ENCODE measurements around the gene KIAA1671.

Gene KIAA1671

DNA sequence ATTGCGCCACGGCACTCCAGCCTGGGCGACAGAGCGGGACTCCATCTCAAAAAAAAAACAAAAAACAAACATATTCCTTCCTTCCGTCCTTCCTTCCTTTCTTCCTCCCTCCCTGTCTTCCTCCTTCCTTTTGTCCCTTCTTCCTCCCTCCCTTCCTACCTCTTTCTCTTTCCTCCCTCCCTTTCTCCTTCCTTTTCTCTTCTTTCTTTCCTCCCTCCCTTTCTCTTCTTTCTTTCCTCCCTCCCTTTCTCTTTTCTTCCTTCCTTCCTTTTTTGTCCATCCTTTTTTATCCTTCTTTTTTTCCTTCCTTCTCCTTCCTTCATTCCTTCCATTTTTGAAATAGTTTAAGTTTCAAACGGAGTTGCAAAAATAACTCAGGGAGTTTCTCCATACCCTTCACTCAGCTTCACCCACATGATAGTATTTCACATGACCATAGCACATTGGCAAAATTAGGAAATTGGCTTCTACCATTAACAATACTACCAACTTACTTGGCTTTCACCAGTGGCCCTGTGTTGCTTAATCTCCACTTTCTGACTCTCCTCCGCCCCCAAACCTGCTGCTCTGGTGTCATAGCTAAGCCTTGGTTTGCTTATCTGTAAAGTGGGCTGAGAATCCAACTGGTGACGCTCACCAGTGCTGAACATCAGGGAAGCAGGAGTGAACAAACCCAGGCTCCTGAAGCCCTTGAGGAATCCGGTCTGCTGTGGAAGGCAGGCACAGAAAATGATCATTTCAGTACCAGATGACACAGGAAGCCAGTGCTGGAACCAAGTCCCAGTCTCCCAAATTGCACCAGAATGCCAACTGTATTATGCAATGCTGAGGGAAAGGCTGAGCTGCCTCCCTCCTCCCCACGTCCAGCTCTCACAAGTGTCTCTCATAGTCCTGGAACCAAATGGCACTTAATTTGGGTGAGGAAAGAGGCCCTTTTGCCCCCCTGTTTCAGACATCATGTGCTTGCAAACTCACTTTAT is 229.9 kb downstream of the KIAA1671 start:
- ChIA-PET POLR2A (no interaction called here), CTCF (interaction anchor here (1.1 kb wide), 1 partner anchor 9 kb away, joined by 3 read pairs; no protein-coding TSS in a partner anchor)
- Histone ChIP-seq H3K27ac (ENCODE audit: insufficient read depth in 1 of 2, low read depth in 1 of 2, low read length in 2 of 2, poor library complexity in 1 of 2, severe bottlenecking in 2 of 2) (no peak overlapping the region), H3K4me3 (ENCODE audit: control insufficient read depth in 1 of 7, extremely low read depth in 1 of 7, insufficient read depth in 4 of 7, low read depth in 2 of 7, low read length in 6 of 7) (no peak overlapping the region), H3K27me3 (replicated peaks in 2 of 5; ENCODE audit: control insufficient read depth in 4 of 5, insufficient read depth in 5 of 5, low read length in 4 of 5) (no peaks in the 10 kb centered on the region), H3K9me3 (ENCODE audit: control extremely low read depth in 1 of 5, control insufficient read depth in 4 of 5, insufficient read depth in 2 of 5, low read depth in 1 of 5, low read length in 4 of 5) (peaks cover 0 to 14% (median 1%) of the 10 kb centered on the region in 5 experiments), H3K4me1 (ENCODE audit: control extremely low read depth in 1 of 4, control insufficient read depth in 4 of 4, insufficient read depth in 4 of 4, low read length in 3 of 4) (no peaks in the 10 kb centered on the region), H3K36me3 (ENCODE audit: control insufficient read depth in 4 of 4, insufficient read depth in 4 of 4, low read length in 3 of 4) (no peaks in the 10 kb centered on the region)
- DNase-seq, result no peak
- 95% methylated on average over 7 of the region's 10 CpGs for WGBS (ENCODE audit: insufficient coverage)

DNA sequence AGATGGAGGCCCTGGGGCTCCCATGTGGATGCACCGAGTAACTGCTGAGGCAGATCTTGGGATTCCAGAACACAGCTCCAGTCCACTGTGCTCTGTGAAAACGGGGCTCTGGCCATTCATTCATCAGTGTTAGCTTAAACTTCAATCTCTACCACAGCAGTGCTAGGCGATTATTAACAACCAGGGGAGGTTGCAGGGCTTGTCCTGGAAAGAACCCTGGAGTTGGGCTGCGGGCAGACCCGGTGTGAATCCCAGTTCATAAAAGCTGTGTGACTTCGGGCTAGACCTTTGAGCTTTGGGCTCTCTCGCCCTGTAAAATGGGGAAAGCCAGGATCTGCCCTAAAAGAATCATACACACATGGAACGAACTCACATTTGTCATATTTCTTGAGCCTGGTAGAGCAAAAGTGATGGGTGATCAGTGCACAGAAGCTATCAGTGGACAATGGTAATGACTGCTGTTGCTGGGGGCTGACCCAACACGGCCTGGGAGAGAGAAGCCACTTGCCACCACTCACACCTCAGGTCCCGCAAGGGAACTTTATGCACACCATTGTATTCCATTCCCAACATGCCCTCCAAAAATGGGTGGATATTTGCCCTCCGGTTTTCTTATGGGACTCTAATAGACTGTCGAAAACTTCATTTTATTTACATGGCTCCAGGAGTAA is 231.6 kb downstream of the KIAA1671 start:
- H3K27ac ChIP-seq (ENCODE audit: insufficient read depth in 1 of 2, low read depth in 1 of 2, low read length in 2 of 2, poor library complexity in 1 of 2, severe bottlenecking in 2 of 2), result no peak overlapping the region
- H3K4me1 ChIP-seq (ENCODE audit: control extremely low read depth in 1 of 4, control insufficient read depth in 4 of 4, insufficient read depth in 4 of 4, low read length in 3 of 4), result no peaks in the 10 kb centered on the region
- no peaks in the 10 kb centered on the region for H3K27me3 ChIP-seq (replicated peaks in 2 of 5; ENCODE audit: control insufficient read depth in 4 of 5, insufficient read depth in 5 of 5, low read length in 4 of 5)
- DNase-seq, result no peak
- H3K4me3 ChIP-seq (ENCODE audit: control insufficient read depth in 1 of 7, extremely low read depth in 1 of 7, insufficient read depth in 4 of 7, low read depth in 2 of 7, low read length in 6 of 7), result no peak overlapping the region
- no peaks in the 10 kb centered on the region for H3K36me3 ChIP-seq (ENCODE audit: control insufficient read depth in 4 of 4, insufficient read depth in 4 of 4, low read length in 3 of 4)
- 99% methylated on average over 11 of the region's 12 CpGs for WGBS (ENCODE audit: insufficient coverage)
- CTCF ChIA-PET, result interaction anchor here (1.2 to 1.9 kb wide), 2 partner anchors 10 to 11 kb away, joined by 3 to 4 read pairs; no protein-coding TSS in a partner anchor
- POLR2A ChIA-PET, result no interaction called here
- peaks cover 0 to 14% (median 1%) of the 10 kb centered on the region in 5 experiments for H3K9me3 ChIP-seq (ENCODE audit: control extremely low read depth in 1 of 5, control insufficient read depth in 4 of 5, insufficient read depth in 2 of 5, low read depth in 1 of 5, low read length in 4 of 5)

GRCh38 chr22:25186140-25186539 is 233.6 kb downstream of the KIAA1671 start:
- DNase-seq, result no peak
- POLR2A ChIA-PET, result no interaction called here
- Histone ChIP-seq H3K36me3 (ENCODE audit: control insufficient read depth in 4 of 4, insufficient read depth in 4 of 4, low read length in 3 of 4) (no peaks in the 10 kb centered on the region), H3K27ac (ENCODE audit: insufficient read depth in 1 of 2, low read depth in 1 of 2, low read length in 2 of 2, poor library complexity in 1 of 2, severe bottlenecking in 2 of 2) (no peak overlapping the region), H3K9me3 (ENCODE audit: control extremely low read depth in 1 of 5, control insufficient read depth in 4 of 5, insufficient read depth in 2 of 5, low read depth in 1 of 5, low read length in 4 of 5) (peaks cover 0 to 2% (median 0%) of the 10 kb centered on the region in 5 experiments), H3K4me1 (ENCODE audit: control extremely low read depth in 1 of 4, control insufficient read depth in 4 of 4, insufficient read depth in 4 of 4, low read length in 3 of 4) (no peaks in the 10 kb centered on the region), H3K27me3 (replicated peaks in 2 of 5; ENCODE audit: control insufficient read depth in 4 of 5, insufficient read depth in 5 of 5, low read length in 4 of 5) (no peaks in the 10 kb centered on the region), H3K4me3 (ENCODE audit: control insufficient read depth in 1 of 7, extremely low read depth in 1 of 7, insufficient read depth in 4 of 7, low read depth in 2 of 7, low read length in 6 of 7) (no peak overlapping the region)
- 100% methylated on average over 3 of the region's 3 CpGs for WGBS (ENCODE audit: insufficient coverage)
- CTCF ChIA-PET, result no interaction called here

DNA sequence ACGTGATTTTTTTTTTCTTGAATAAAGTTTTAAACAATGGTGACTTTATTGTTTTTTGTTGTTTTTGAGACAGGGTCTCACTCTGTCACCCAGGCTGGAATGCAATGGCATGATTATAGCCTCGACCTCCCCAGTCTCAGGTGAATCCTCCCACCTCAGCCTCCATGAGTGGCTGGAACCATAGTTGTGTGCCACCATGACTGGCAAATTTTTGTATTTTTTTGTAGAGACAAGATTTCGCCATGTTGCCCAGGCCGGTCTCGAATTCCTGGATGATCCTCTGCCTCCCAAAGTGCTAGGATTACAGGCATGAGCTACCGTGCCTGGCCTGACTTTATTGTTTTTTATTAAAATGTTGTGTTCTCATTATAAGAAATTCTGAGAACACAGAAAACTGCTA is 235.0 kb downstream of the KIAA1671 start:
- 95% methylated on average over 6 of the region's 6 CpGs for WGBS (ENCODE audit: insufficient coverage)
- ChIA-PET POLR2A (no interaction called here), CTCF (interaction anchor here (0.9 kb wide), 1 partner anchor 14 kb away, joined by 3 read pairs; no protein-coding TSS in a partner anchor)
- no peak for DNase-seq
- Histone ChIP-seq H3K36me3 (ENCODE audit: control insufficient read depth in 4 of 4, insufficient read depth in 4 of 4, low read length in 3 of 4) (no peaks in the 10 kb centered on the region), H3K27me3 (replicated peaks in 2 of 5; ENCODE audit: control insufficient read depth in 4 of 5, insufficient read depth in 5 of 5, low read length in 4 of 5) (no peaks in the 10 kb centered on the region), H3K27ac (ENCODE audit: insufficient read depth in 1 of 2, low read depth in 1 of 2, low read length in 2 of 2, poor library complexity in 1 of 2, severe bottlenecking in 2 of 2) (no peak overlapping the region), H3K9me3 (ENCODE audit: control extremely low read depth in 1 of 5, control insufficient read depth in 4 of 5, insufficient read depth in 2 of 5, low read depth in 1 of 5, low read length in 4 of 5) (no peaks in the 10 kb centered on the region), H3K4me3 (ENCODE audit: control insufficient read depth in 1 of 7, extremely low read depth in 1 of 7, insufficient read depth in 4 of 7, low read depth in 2 of 7, low read length in 6 of 7) (no peak overlapping the region), H3K4me1 (ENCODE audit: control extremely low read depth in 1 of 4, control insufficient read depth in 4 of 4, insufficient read depth in 4 of 4, low read length in 3 of 4) (no peaks in the 10 kb centered on the region)

DNA sequence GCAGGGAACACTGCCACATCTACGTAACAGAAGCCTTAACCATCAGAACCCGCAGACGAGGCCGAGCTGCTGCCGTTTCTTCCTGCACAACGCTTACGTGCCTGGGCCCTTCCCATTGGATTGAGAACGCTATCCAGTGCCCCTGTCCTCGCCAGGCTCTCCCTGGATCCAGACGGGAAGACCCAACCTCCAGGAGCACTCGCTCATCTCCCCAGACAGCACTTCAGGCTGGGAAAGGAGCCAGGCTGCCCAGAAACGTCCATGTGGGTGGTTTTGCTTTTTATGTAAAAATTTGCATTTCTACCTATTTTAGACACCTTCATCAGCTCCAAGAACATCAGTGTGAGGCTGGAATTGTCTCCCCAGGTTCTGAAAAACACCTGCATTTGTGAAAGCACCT is 239.9 kb downstream of the KIAA1671 start:
- Histone ChIP-seq H3K9me3 (ENCODE audit: control extremely low read depth in 1 of 5, control insufficient read depth in 4 of 5, insufficient read depth in 2 of 5, low read depth in 1 of 5, low read length in 4 of 5) (no peaks in the 10 kb centered on the region), H3K4me1 (ENCODE audit: control extremely low read depth in 1 of 4, control insufficient read depth in 4 of 4, insufficient read depth in 4 of 4, low read length in 3 of 4) (no peaks in the 10 kb centered on the region), H3K27me3 (replicated peaks in 2 of 5; ENCODE audit: control insufficient read depth in 4 of 5, insufficient read depth in 5 of 5, low read length in 4 of 5) (peaks cover 0 to 1% (median 0%) of the 10 kb centered on the region in 5 experiments), H3K4me3 (ENCODE audit: control insufficient read depth in 1 of 7, extremely low read depth in 1 of 7, insufficient read depth in 4 of 7, low read depth in 2 of 7, low read length in 6 of 7) (no peak overlapping the region), H3K27ac (ENCODE audit: insufficient read depth in 1 of 2, low read depth in 1 of 2, low read length in 2 of 2, poor library complexity in 1 of 2, severe bottlenecking in 2 of 2) (no peak overlapping the region), H3K36me3 (ENCODE audit: control insufficient read depth in 4 of 4, insufficient read depth in 4 of 4, low read length in 3 of 4) (no peaks in the 10 kb centered on the region)
- no peak for DNase-seq
- ChIA-PET POLR2A (no interaction called here), CTCF (no interaction called here)
- WGBS (ENCODE audit: insufficient coverage), result 96% methylated on average over 9 of the region's 12 CpGs

GRCh38 chr22:25193130-25193529 is 240.6 kb downstream of the KIAA1671 start:
- 100% methylated on average over 2 of the region's 4 CpGs for WGBS (ENCODE audit: insufficient coverage)
- H3K27ac ChIP-seq (ENCODE audit: insufficient read depth in 1 of 2, low read depth in 1 of 2, low read length in 2 of 2, poor library complexity in 1 of 2, severe bottlenecking in 2 of 2), result no peak overlapping the region
- DNase-seq, result no peak
- no peaks in the 10 kb centered on the region for H3K9me3 ChIP-seq (ENCODE audit: control extremely low read depth in 1 of 5, control insufficient read depth in 4 of 5, insufficient read depth in 2 of 5, low read depth in 1 of 5, low read length in 4 of 5)
- no peaks in the 10 kb centered on the region for H3K36me3 ChIP-seq (ENCODE audit: control insufficient read depth in 4 of 4, insufficient read depth in 4 of 4, low read length in 3 of 4)
- H3K4me1 ChIP-seq (ENCODE audit: control extremely low read depth in 1 of 4, control insufficient read depth in 4 of 4, insufficient read depth in 4 of 4, low read length in 3 of 4), result no peaks in the 10 kb centered on the region
- H3K4me3 ChIP-seq (ENCODE audit: control insufficient read depth in 1 of 7, extremely low read depth in 1 of 7, insufficient read depth in 4 of 7, low read depth in 2 of 7, low read length in 6 of 7), result no peak overlapping the region
- ChIA-PET CTCF (no interaction called here), POLR2A (no interaction called here)
- H3K27me3 ChIP-seq (replicated peaks in 2 of 5; ENCODE audit: control insufficient read depth in 4 of 5, insufficient read depth in 5 of 5, low read length in 4 of 5), result peaks cover 0 to 1% (median 0%) of the 10 kb centered on the region in 5 experiments

- Histone ChIP-seq H3K9me3 (ENCODE audit: control extremely low read depth in 1 of 5, control insufficient read depth in 4 of 5, insufficient read depth in 2 of 5, low read depth in 1 of 5, low read length in 4 of 5) (no peaks in the 10 kb centered on the region), H3K27me3 (replicated peaks in 2 of 5; ENCODE audit: control insufficient read depth in 4 of 5, insufficient read depth in 5 of 5, low read length in 4 of 5) (peaks cover 0 to 1% (median 0%) of the 10 kb centered on the region in 5 experiments), H3K4me3 (ENCODE audit: control insufficient read depth in 1 of 7, extremely low read depth in 1 of 7, insufficient read depth in 4 of 7, low read depth in 2 of 7, low read length in 6 of 7) (no peak overlapping the region), H3K4me1 (ENCODE audit: control extremely low read depth in 1 of 4, control insufficient read depth in 4 of 4, insufficient read depth in 4 of 4, low read length in 3 of 4) (no peaks in the 10 kb centered on the region), H3K27ac (ENCODE audit: insufficient read depth in 1 of 2, low read depth in 1 of 2, low read length in 2 of 2, poor library complexity in 1 of 2, severe bottlenecking in 2 of 2) (no peak overlapping the region), H3K36me3 (ENCODE audit: control insufficient read depth in 4 of 4, insufficient read depth in 4 of 4, low read length in 3 of 4) (no peaks in the 10 kb centered on the region)
- WGBS (ENCODE audit: insufficient coverage), result no CpG with 5 or more reads among the region's 3 CpGs
- ChIA-PET CTCF (interaction anchor here (1.0 kb wide), 1 partner anchor 9 kb away, joined by 3 read pairs; no protein-coding TSS in a partner anchor), POLR2A (no interaction called here)
- peak in 2 of 3 donors; percentile 15 to 17 for DNase-seq
These were observed 241.0 kb downstream of the KIAA1671 start for GRCh38 chr22:25193548-25193947.

All from common myeloid progenitor, CD34-positive (primary cell).